ENCODE data around the gene LRIG2. TPM values are rescaled to one million over a fixed set of nuclear protein-coding genes. Genes with fewer than 3 reads are reported as not detected.

LRIG2 gene
- total and polyA plus RNA-seq, 9 of the 15 experiments (the other 6 are each of a cell fraction or from before 2014, with no cell fraction given) = 1.8 to 28.1 (median 11.5) TPM

DNA sequence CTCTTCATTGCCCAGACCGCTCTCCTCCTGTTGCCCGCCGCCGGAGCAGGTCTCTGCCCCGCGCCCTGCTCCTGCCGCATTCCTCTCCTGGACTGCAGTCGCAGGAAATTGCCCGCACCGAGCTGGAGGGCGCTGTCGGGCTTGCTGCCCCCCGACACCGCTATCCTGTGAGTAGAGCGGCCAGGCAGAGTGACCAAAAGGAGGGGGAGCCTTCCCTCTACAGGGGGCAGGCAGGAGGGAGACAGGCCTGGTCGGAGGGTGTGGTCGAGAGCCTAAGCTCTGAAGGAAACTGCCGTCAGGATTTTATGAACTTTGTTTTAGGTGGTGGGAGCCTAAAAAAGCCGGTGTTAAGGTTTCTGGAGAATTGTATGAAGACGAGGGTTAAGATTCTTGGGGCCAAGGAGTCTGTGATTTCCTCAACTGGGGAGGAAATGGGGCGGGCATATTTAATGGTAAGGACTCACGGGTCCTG lies 517 bp downstream of the LRIG2 start (continued):
- no peak for TF ChIP-seq MAFF (IDR thresholded peaks at IDR 0.05; ENCODE audit: low read length)
- TF ChIP-seq SRSF1 (IDR thresholded peaks at IDR 0.05; ENCODE audit: low read depth, low read length) = no peak
- no peak for TF ChIP-seq GTF2F1 (IDR thresholded peaks at IDR 0.05; ENCODE audit: low read depth, low read length)
- no peak for TF ChIP-seq ILF3 (IDR thresholded peaks at IDR 0.05; ENCODE audit: borderline replicate concordance)
- no peak for TF ChIP-seq DNMT1 (IDR thresholded peaks at IDR 0.05)
- TF ChIP-seq, protein P1, sequence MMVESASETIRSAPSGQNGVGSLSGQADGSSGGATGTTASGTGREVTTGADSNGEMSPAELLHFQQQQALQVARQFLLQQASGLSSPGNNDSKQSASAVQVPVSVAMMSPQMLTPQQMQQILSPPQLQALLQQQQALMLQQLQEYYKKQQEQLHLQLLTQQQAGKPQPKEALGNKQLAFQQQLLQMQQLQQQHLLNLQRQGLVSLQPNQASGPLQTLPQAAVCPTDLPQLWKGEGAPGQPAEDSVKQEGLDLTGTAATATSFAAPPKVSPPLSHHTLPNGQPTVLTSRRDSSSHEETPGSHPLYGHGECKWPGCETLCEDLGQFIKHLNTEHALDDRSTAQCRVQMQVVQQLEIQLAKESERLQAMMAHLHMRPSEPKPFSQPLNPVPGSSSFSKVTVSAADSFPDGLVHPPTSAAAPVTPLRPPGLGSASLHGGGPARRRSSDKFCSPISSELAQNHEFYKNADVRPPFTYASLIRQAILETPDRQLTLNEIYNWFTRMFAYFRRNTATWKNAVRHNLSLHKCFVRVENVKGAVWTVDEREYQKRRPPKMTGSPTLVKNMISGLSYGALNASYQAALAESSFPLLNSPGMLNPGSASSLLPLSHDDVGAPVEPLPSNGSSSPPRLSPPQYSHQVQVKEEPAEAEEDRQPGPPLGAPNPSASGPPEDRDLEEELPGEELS (CRISPR knock-in tag; IDR thresholded peaks at IDR 0.05; ENCODE audit: borderline replicate concordance) = no peak
- peak; percentile 67; the same call in 1 of the 2 replicates for TF ChIP-seq ZNF263 (CRISPR knock-in tag; IDR thresholded peaks at IDR 0.05; ENCODE audit: borderline replicate concordance)
- 0 out of 2 replicates have a peak, but pooled peaks have one; percentile 29 for TF ChIP-seq MIER1 (IDR thresholded peaks at IDR 0.05; ENCODE audit: low read depth)
- no peak for TF ChIP-seq KAT2B (IDR thresholded peaks at IDR 0.05; ENCODE audit: low read depth, low read length)
- TF ChIP-seq, protein P2, sequence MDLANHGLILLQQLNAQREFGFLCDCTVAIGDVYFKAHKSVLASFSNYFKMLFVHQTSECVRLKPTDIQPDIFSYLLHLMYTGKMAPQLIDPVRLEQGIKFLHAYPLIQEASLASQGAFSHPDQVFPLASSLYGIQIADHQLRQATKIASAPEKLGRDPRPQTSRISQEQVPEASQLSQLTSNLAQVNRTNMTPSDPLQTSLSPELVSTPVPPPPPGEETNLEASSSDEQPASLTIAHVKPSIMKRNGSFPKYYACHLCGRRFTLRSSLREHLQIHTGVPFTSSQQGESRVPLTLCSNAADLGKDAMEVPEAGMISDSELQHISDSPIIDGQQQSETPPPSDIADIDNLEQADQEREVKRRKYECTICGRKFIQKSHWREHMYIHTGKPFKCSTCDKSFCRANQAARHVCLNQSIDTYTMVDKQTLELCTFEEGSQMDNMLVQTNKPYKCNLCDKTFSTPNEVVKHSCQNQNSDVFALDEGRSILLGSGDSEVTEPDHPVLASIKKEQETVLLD (IDR thresholded peaks at IDR 0.05) = no peak
- TF ChIP-seq JUNB (CRISPR knock-in tag; conservative IDR thresholded peaks at IDR 0.05) = no peak
- peak; percentile 88 for TF ChIP-seq ZNF316 (IDR thresholded peaks at IDR 0.05)
- no peak for TF ChIP-seq MCM7 (IDR thresholded peaks at IDR 0.05)
- TF ChIP-seq, protein P3, sequence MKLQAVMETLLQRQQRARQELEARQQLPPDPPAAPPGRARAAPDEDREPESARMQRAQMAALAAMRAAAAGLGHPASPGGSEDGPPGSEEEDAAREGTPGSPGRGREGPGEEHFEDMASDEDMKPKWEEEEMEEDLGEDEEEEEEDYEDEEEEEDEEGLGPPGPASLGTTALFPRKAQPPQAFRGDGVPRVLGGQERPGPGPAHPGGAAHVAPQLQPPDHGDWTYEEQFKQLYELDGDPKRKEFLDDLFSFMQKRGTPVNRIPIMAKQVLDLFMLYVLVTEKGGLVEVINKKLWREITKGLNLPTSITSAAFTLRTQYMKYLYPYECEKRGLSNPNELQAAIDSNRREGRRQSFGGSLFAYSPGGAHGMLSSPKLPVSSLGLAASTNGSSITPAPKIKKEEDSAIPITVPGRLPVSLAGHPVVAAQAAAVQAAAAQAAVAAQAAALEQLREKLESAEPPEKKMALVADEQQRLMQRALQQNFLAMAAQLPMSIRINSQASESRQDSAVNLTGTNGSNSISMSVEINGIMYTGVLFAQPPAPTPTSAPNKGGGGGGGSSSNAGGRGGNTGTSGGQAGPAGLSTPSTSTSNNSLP (IDR thresholded peaks at IDR 0.05; ENCODE audit: borderline replicate concordance, low read depth, low read length) = no peak
- 0 out of 2 replicates have a peak, but pooled peaks have one; percentile 56 for TF ChIP-seq CBFB (CRISPR knock-in tag; IDR thresholded peaks at IDR 0.05)
- no peak for TF ChIP-seq KDM5B (IDR thresholded peaks at IDR 0.05; ENCODE audit: insufficient replicate concordance, low read depth, low read length)
- TF ChIP-seq, protein P4, sequence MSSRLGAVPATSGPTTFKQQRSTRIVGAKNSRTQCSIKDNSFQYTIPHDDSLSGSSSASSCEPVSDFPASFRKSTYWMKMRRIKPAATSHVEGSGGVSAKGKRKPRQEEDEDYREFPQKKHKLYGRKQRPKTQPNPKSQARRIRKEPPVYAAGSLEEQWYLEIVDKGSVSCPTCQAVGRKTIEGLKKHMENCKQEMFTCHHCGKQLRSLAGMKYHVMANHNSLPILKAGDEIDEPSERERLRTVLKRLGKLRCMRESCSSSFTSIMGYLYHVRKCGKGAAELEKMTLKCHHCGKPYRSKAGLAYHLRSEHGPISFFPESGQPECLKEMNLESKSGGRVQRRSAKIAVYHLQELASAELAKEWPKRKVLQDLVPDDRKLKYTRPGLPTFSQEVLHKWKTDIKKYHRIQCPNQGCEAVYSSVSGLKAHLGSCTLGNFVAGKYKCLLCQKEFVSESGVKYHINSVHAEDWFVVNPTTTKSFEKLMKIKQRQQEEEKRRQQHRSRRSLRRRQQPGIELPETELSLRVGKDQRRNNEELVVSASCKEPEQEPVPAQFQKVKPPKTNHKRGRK (tag; IDR thresholded peaks at IDR 0.05) = no peak
- TF ChIP-seq, protein P5, sequence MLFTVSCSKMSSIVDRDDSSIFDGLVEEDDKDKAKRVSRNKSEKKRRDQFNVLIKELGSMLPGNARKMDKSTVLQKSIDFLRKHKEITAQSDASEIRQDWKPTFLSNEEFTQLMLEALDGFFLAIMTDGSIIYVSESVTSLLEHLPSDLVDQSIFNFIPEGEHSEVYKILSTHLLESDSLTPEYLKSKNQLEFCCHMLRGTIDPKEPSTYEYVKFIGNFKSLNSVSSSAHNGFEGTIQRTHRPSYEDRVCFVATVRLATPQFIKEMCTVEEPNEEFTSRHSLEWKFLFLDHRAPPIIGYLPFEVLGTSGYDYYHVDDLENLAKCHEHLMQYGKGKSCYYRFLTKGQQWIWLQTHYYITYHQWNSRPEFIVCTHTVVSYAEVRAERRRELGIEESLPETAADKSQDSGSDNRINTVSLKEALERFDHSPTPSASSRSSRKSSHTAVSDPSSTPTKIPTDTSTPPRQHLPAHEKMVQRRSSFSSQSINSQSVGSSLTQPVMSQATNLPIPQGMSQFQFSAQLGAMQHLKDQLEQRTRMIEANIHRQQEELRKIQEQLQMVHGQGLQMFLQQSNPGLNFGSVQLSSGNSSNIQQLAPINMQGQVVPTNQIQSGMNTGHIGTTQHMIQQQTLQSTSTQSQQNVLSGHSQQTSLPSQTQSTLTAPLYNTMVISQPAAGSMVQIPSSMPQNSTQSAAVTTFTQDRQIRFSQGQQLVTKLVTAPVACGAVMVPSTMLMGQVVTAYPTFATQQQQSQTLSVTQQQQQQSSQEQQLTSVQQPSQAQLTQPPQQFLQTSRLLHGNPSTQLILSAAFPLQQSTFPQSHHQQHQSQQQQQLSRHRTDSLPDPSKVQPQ (CRISPR knock-in tag; IDR thresholded peaks at IDR 0.05; ENCODE audit: borderline replicate concordance) = no peak
- 0 out of 2 replicates have a peak, but pooled peaks have one; percentile 87 for TF ChIP-seq RBM14 (IDR thresholded peaks at IDR 0.05; ENCODE audit: borderline replicate concordance, insufficient read depth, low read depth, low read length)
